ENCODE data around the gene TUBB6.

Gene TUBB6

DNA sequence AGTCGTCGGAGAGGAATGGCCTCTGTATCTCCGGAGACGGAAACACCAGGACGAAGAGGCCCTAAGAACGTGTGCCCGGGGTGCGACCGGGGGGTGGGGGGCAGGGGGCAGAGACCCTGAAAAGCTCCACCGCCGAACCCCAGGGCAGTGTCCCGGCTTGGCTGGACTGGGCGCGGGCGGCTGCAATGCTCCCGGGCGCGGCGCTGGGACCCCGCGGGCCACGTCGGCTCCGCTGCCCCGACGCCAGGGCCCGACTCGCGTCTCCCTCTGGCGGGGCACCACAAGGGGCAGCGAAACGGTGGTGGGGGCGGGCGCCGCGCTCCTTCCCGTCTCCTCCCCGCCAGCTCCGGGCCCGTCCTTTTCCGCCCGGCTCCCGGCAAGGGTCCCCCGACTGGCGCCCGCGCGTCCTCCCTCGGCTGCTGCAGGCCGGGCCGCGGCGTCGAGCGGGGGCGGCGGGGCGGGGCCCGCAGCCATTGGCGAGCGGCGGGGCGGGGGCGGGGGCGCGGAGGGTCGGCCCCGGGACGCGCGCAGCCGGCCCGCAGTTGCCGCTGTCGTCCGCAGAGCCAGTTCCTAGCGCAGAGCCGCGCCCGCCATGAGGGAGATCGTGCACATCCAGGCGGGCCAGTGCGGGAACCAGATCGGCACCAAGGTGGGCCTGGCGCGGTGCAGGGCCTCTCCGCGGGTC lies at the start of gene TUBB6:
Gene TUBB6, plus strand, starts transcription at position 541 of the 685 bp plus-strand sequence. Its CDS starts 52 bp downstream, at position 593.
- peaks cover 51% of the 10 kb centered on the region for H3K27me3 Mint-ChIP-seq (ENCODE audit: low read depth)
- H3K4me1 Mint-ChIP-seq (ENCODE audit: low read depth) = peaks cover 12% of the 10 kb centered on the region
- H3K9me3 Mint-ChIP-seq = peaks cover 9% of the 10 kb centered on the region
- H3K4me3 Mint-ChIP-seq = peak within 1 kb of the TSS; percentile 82
- H3K27ac Mint-ChIP-seq = peak within 1 kb of the TSS; percentile 52
- H3K36me3 Mint-ChIP-seq (ENCODE audit: low read depth) = peaks cover 17% of the 10 kb centered on the region

DNA sequence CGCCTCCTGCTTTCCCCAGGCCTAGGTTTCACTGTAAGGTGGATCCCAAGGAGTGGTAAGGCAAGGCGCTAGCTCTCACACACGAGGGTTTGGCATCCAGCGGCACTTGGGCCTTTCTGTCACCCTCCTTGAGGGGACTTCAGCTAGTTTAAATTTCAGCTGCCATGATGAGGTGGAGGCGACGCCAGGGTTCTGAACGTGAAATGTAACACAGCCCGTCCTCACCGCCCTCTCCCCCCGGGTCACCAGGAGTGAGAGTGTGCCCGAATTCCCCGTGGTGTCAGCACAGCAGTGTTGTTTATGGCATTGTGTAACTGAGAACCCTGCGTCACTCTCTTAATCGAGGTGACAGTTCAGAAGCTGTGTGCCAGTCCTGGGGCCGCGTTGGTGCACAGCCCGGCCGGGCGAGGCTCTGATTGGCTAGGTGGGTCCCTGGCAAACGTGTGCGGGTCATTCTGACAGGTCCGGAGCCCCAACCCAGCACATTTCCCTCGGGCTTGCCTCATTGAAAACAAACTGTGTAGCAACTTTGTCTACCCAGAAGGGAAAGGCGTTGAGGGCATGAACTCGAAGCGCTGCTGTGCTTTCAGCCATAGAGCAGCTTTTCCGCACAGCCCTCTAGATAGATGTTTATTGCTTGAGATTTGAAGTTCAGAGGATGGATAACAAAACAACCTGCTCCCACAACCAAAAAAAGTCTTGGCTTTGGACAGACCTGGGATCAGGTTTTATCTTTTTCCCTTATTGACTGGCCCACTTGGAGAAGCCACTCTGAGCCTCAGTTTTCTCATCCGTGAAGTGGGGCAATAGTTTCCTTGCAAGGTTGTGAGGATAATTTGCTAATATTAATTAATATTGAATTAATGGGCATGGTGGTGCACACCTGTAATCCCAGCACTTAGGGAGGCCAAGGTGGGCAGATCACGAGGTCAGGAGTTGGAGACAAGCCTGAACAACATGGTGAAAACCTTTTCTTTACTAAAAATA lies 49.0 kb upstream of the TUBB6 start:
- no peak overlapping the region for H3K27ac Mint-ChIP-seq
- no peaks in the 10 kb centered on the region for H3K4me1 Mint-ChIP-seq (ENCODE audit: low read depth)
- H3K27me3 Mint-ChIP-seq (ENCODE audit: low read depth) = peaks cover 36% of the 10 kb centered on the region
- H3K36me3 Mint-ChIP-seq (ENCODE audit: low read depth) = no peaks in the 10 kb centered on the region
- H3K4me3 Mint-ChIP-seq = no peak overlapping the region
- H3K9me3 Mint-ChIP-seq = no peaks in the 10 kb centered on the region

DNA sequence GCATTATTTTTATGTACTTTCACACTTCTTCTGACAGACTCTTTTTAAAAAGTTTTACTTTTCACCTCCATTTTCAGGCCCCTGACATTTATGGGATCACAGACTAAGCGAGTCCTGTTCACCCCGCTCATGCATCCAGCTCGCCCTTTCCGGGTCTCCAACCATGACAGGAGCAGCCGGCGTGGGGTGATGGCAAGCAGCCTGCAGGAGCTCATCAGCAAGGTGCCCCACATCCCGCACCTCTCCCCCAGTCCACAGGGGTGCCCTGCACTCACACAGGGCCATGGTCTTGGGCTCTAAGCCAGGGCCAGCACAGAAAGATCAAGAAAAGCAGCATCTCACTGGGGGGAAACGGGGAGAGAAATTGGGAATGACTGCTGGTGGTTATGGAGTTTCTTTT lies 45.3 kb upstream of the TUBB6 start:
- Mint-ChIP-seq H3K27me3 (ENCODE audit: low read depth) (peaks cover 25% of the 10 kb centered on the region), H3K27ac (no peak overlapping the region), H3K4me3 (no peak overlapping the region), H3K9me3 (no peaks in the 10 kb centered on the region), H3K36me3 (ENCODE audit: low read depth) (no peaks in the 10 kb centered on the region), H3K4me1 (ENCODE audit: low read depth) (no peaks in the 10 kb centered on the region)

DNA sequence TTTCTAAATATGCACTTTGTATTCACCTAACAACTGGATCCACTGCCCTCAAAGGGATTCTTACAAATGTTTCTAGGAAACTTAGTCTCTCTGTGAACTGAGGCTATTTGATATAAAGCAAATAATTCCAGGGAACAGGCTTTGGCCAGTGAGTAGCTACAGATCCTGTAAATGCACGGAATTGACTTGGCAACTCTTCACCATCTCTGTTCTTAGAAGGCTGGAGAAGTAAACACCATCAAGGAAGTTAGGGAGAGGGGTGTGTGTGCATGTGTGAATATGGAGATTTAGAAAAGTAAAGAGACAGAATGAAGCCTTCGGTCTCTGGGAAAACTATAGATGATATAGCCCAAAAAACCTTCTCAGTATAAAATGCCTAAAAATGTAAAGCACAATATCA lies 43.2 kb upstream of the TUBB6 start:
- no peaks in the 10 kb centered on the region for H3K4me1 Mint-ChIP-seq (ENCODE audit: low read depth)
- H3K27me3 Mint-ChIP-seq (ENCODE audit: low read depth) = peaks cover 24% of the 10 kb centered on the region
- no peak overlapping the region for H3K4me3 Mint-ChIP-seq
- H3K36me3 Mint-ChIP-seq (ENCODE audit: low read depth) = no peaks in the 10 kb centered on the region
- H3K27ac Mint-ChIP-seq = no peak overlapping the region
- no peaks in the 10 kb centered on the region for H3K9me3 Mint-ChIP-seq

DNA sequence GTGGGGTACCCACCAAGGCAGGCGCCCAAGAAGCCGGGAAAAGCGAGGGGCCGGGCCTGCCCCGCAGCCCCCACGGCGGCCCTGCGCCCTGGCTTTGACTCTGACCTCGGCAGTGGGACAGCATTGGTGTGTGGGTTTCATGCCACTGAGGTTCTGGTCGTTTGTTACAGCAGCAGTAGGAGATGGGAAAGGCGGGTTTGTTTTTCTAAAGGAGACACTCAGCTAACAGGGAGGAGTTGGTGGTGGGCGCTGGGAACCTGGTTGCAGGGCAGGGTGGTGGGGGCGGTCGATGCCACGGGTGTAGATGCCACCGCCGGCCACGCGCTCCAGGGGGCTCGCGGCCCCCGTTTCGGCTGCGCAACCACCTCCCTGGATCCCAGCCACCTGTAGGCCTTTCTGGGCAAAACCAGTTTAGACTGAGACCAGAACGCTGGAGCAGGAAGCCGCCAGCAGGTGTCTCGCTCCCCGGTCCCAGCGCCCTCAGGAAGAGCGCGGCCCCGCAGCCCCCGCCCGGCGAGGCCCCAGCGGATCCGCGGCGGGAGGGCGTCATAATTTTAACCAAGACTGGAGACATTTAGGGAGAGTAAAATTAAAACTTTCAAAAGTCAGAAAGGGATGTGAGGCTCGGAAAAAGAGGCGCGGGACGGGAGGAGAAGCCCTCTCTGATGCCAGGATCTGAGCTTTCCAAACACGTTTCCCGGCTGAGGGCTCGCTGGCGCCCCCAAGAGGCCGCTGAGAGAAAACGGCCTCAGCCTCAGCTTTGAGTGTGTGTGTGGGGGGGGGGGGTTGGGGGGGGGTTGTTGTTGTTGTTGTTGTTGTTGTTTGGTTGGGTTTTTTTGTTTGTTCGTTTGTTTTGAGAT lies 36.4 kb upstream of the TUBB6 start:
- no peak overlapping the region for H3K27ac Mint-ChIP-seq
- no peaks in the 10 kb centered on the region for H3K9me3 Mint-ChIP-seq

DNA sequence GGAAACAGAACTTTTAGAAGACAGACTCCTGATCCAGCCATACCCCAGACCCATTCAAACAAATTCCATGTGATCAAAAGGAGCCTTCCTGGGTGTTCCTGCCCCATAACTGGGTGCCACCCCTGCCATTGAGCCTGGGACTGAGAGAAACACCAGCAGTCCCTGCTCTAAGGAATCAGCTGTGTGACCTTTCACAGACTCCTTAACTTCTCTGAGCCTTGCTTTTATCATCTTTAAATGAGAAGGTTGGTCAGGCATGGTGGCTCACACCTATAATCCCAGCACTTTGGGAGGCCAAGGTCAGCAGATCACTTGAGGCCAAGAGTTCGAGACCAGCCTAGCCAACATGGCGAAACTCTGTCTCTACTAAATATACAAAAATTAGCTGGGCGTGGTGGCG lies 33.2 kb upstream of the TUBB6 start:
- no peaks in the 10 kb centered on the region for H3K36me3 Mint-ChIP-seq (ENCODE audit: low read depth)
- peaks cover 1% of the 10 kb centered on the region for H3K27me3 Mint-ChIP-seq (ENCODE audit: low read depth)
- H3K4me1 Mint-ChIP-seq (ENCODE audit: low read depth) = peaks cover 2% of the 10 kb centered on the region
- H3K27ac Mint-ChIP-seq = no peak overlapping the region
- no peak overlapping the region for H3K4me3 Mint-ChIP-seq
- no peaks in the 10 kb centered on the region for H3K9me3 Mint-ChIP-seq

More for the DNA sequence above, 36.4 kb upstream of the TUBB6 start:
- peak overlapping the region; percentile 34 for H3K4me3 Mint-ChIP-seq
- H3K27me3 Mint-ChIP-seq (ENCODE audit: low read depth) = peaks cover 3% of the 10 kb centered on the region
- peaks cover 2% of the 10 kb centered on the region for H3K4me1 Mint-ChIP-seq (ENCODE audit: low read depth)
- no peaks in the 10 kb centered on the region for H3K36me3 Mint-ChIP-seq (ENCODE audit: low read depth)

DNA sequence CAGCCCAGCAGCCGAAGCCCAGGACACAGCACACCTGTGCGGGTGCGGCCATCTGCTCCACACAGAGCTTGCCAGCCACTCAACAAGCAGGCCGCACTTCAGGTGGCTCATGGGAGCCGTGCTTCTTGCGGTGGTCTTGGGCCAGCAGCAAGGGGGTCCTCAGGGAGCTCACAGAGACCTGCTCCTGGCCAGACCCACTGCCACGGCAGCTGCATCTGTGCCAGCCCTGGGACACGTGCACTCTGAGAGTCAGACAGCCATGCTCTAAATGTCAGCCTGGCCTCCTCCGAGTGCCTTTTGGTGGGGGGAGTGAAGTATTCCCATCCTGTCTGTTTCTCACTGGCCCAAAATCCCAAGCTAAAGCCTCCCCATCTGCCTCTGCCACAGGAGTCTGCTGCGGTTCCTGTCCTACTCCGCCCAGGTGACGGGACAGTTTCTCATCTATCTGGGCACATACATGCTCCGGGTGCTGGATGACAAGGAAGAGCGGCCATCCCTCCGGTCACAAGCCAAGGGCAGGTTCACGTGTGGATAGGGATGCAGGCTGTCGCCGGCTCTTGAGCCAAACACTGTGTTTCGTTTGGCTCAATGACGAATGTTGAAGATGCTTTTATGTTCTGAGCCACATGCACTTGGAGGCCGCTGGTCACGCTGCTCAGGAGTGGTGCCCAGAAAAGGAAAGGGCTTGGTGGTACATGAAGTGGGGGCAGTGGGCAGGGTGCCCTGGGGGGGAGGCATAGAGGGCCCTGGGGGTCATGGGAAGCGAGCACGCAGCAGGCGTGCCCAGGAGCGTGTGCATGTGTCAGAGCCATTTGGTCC lies 31.1 kb upstream of the TUBB6 start:
- no peaks in the 10 kb centered on the region for H3K36me3 Mint-ChIP-seq (ENCODE audit: low read depth)
- H3K27ac Mint-ChIP-seq = no peak overlapping the region
- H3K4me3 Mint-ChIP-seq = no peak overlapping the region
- H3K27me3 Mint-ChIP-seq (ENCODE audit: low read depth) = peaks cover 3% of the 10 kb centered on the region
- no peaks in the 10 kb centered on the region for H3K9me3 Mint-ChIP-seq
- H3K4me1 Mint-ChIP-seq (ENCODE audit: low read depth) = no peaks in the 10 kb centered on the region

DNA sequence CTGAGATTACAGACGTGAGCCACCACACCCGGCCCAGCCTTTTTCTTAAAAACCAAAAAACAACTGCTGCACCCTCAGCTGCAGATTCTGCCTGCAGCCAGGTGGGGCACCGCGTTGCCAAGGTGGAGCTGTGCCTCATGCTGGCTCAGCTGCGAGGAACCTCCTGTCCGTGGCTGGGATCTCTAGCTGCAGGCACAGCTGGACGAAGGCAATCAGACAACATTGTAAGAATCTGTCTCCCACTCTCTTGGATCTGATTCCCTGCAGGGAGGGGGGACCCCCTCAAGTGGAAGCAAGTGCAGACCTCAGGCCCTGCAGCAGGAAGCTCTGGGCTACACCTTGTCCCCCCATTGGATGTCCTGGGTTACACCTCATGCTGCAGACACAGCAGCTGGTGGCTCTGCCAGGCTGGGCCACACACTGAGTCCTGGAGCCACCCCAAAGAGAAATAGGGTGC lies 29.8 kb upstream of the TUBB6 start:
- Mint-ChIP-seq H3K4me3 (no peak overlapping the region), H3K36me3 (ENCODE audit: low read depth) (no peaks in the 10 kb centered on the region), H3K27ac (no peak overlapping the region), H3K27me3 (ENCODE audit: low read depth) (peaks cover 3% of the 10 kb centered on the region), H3K4me1 (ENCODE audit: low read depth) (no peaks in the 10 kb centered on the region), H3K9me3 (no peaks in the 10 kb centered on the region)

DNA sequence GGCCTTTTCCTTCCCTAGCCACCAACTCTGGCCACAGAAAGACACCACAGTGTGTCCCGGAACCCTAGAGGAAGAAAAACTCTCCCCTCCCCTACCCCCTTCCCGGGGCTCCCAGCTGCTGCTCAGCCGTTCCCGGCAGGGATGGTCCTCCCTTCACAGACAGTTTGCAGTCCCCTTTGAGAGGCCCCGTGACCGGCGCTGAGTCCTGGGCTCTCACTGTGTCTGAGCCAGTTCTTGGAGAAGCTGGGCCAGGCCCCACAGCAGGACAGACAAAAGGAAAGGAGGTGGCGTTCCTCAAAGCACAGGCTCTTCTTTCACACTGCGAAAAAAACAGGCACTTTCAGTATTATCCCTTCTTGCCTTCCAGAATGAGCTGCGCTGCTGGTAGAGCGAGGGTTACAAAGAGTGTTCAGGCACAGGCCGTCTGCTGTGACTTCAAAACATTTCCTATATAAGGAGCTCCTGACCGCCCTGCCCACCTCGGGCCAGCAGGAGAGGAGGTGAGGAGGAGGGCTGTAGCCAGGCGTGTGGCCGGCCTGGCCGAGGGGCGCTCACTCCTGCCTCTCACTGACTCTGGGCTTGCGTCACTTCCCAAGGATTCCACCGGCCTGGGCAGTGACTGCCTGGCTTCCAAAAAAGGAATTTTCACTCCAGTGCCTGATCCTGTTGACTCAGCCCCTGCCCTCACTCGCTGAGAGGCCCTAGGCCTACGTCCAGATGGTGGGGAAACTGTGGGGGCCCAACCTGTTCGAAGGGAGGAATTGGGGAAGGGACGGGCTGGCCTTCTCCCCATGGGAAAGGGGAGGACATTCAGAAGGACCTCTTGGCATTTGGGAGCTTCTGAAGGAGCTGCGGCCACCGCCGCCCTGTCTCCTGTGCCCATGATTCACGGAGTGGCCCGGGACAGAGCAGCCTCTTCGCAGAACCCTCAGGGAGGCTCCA lies 29.0 kb upstream of the TUBB6 start:
- no peak overlapping the region for H3K27ac Mint-ChIP-seq
- H3K36me3 Mint-ChIP-seq (ENCODE audit: low read depth) = no peaks in the 10 kb centered on the region
- H3K27me3 Mint-ChIP-seq (ENCODE audit: low read depth) = peaks cover 5% of the 10 kb centered on the region
- H3K4me1 Mint-ChIP-seq (ENCODE audit: low read depth) = no peaks in the 10 kb centered on the region
- no peak overlapping the region for H3K4me3 Mint-ChIP-seq
- H3K9me3 Mint-ChIP-seq = no peaks in the 10 kb centered on the region

DNA sequence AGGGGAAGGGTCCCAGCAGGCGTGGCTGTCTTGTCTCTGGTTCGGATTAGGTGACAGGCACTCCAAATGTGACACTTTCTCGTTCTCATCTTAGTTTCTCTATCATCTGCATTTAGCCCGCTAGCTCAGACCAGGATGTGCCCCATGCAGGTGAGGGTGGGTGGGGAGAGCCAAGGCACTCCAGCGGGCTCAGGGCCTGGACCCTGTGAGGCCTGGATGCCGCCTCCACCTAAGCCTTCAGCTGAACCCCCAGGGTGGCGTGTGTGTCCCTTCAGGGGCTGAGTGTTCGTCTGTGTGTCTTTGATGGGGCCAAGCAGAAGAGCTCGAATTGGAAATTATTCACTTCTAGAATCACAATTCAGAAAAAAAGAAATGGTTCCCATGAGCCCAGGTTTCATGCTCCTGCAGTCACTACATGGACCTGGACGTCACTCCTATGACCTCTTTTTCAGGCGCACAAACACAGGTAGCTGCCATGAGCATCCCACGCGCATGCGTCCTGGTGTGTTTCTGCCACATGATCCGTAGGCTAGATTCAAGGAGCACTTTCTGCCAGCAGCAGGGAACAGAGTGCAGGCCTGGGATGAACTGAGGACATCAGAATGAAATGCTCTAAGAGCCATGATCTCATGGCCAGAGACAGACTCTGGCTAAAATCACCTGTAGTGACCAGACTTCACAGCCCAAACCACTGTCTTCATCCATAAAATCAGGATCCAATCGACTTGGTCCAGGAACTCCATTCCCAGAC lies 28.1 kb upstream of the TUBB6 start:
- H3K36me3 Mint-ChIP-seq (ENCODE audit: low read depth) = no peaks in the 10 kb centered on the region
- no peaks in the 10 kb centered on the region for H3K9me3 Mint-ChIP-seq
- H3K4me1 Mint-ChIP-seq (ENCODE audit: low read depth) = no peaks in the 10 kb centered on the region
- peaks cover 14% of the 10 kb centered on the region for H3K27me3 Mint-ChIP-seq (ENCODE audit: low read depth)
- H3K27ac Mint-ChIP-seq = no peak overlapping the region
- H3K4me3 Mint-ChIP-seq = no peak overlapping the region

DNA sequence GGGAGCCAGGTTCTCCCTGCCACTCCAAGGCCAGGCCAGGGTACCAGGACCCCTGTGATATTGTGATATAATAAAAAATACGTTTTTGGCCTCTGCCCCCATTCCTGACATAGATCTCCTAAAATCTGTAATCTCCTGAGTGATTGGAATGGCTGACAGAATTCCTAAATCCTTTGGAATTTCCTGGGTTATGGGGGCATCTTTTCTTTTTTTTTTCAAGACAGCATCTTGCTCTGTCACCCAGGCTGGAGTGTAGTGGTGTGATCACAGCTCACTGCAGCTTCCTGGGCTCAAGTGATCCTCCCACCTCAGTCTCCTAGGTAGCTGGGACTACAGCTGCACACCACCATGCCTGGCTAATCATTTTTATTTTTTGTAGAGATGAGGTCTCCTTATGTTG lies 26.2 kb upstream of the TUBB6 start:
- H3K27ac Mint-ChIP-seq = no peak overlapping the region
- no peak overlapping the region for H3K4me3 Mint-ChIP-seq
- peaks cover 30% of the 10 kb centered on the region for H3K27me3 Mint-ChIP-seq (ENCODE audit: low read depth)
- H3K36me3 Mint-ChIP-seq (ENCODE audit: low read depth) = no peaks in the 10 kb centered on the region
- no peaks in the 10 kb centered on the region for H3K4me1 Mint-ChIP-seq (ENCODE audit: low read depth)
- no peaks in the 10 kb centered on the region for H3K9me3 Mint-ChIP-seq

DNA sequence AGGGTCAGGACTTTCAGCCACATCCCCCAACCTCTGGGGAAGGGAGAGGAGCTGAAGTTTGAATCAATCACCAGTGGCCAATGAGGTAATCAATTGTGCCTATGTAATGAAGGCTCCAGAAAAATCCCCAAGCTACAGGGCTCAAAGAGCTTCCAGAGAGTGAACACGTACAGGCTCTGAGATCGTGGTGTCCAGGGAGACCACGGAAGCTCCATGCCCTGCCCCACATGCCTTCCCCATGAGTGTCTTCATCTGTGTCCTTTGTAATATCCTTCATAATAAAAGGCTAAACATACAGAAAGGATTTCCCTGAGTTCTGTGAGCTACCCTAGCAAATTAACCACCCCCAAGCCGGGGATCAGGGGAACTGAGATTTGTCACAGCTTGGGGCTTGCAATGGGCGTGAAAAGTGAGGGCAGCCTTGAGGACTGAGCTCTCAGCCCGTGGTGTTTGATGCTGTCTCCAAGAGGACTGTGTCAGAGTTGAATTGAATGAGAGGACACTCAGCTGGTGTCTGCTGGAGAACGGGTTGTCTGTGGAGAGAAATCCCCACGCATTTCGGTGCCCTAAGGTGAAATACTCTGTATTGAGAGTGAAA lies 25.5 kb upstream of the TUBB6 start:
- Mint-ChIP-seq H3K4me1 (ENCODE audit: low read depth) (no peaks in the 10 kb centered on the region), H3K27ac (no peak overlapping the region), H3K9me3 (no peaks in the 10 kb centered on the region), H3K4me3 (no peak overlapping the region), H3K36me3 (ENCODE audit: low read depth) (no peaks in the 10 kb centered on the region), H3K27me3 (ENCODE audit: low read depth) (peaks cover 36% of the 10 kb centered on the region)

Data from T-helper 1 cell treated with Interleukin-12 subunit alpha and Interleukin-12 subunit beta and Interleukin-4 antibody, amounts not matched to agents 30 μg/mL and 1 μg/mL, for 36 hours (primary cell).